Measurements from ENCODE around the gene CNTN1.

CNTN1 gene

GRCh38 chr12:40986001-40986400 lies 293.8 kb downstream of the CNTN1 start:
- DNase-seq: no peak

- no peak for DNase-seq
Measured at GRCh38 chr12:40988355-40988754, 296.1 kb downstream of the CNTN1 start.

- DNase-seq: no peak
Measured at GRCh38 chr12:40988824-40989223, 296.6 kb downstream of the CNTN1 start.

DNA sequence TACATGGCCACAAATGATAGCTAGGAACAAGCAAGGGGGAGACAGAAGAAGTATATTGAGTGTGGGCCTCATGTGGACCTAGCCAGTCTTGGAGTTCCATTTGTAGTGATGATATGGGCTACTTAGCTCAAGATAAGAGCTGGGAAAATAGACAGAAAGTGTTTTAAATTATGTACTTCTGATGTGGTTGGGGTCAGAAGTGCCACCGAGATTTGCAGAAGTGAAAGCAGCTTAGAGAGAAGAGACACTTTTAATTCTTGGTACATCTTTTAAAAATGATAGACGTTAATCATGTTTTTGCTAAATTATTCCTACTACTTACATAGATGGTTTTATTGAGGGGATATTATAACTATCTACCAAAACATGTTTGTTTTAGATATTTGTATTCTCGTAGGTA lies 297.5 kb downstream of the CNTN1 start:
- DNase-seq: no peak

GRCh38 chr12:40992158-40992557 lies 299.9 kb downstream of the CNTN1 start:
- no peak for DNase-seq

GRCh38 chr12:40992674-40993073 lies 300.4 kb downstream of the CNTN1 start:
- DNase-seq: no peak

DNA sequence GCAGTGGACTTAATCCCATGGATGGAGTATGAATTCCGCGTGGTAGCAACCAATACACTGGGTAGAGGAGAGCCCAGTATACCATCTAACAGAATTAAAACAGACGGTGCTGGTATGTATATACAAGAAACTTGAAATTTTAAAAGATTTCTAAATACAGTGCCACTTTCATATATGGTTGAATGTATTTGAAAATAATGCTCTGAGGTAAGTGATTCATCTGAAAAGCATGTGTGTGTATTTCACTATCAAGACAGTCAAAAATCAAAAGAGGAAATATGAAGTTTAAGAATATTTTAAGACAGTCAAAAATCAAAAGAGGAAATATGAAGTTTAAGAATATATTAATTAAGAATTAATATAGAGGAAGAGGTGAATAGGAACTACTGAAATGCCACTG lies 300.9 kb downstream of the CNTN1 start:
- no peak for DNase-seq

DNA sequence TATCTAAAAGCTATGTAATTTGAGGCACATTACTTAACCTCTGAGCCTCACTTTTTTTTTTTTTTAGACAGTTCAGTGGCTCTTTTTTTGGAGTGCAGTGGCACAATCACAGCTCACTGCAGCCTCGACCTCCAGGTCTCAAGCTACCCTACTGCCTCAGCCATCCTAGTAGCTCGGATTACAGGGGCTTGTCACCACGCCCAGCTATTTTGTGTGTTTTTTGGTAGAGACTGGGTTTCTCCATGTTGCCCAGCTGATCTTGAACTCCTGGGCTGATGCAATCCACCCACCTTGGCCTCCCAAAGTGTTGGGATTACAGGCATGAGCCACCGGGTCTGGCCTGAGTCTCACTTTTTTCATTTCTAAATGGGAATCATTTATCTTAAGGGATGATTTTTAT lies 303.9 kb downstream of the CNTN1 start:
- no peak for DNase-seq

DNA sequence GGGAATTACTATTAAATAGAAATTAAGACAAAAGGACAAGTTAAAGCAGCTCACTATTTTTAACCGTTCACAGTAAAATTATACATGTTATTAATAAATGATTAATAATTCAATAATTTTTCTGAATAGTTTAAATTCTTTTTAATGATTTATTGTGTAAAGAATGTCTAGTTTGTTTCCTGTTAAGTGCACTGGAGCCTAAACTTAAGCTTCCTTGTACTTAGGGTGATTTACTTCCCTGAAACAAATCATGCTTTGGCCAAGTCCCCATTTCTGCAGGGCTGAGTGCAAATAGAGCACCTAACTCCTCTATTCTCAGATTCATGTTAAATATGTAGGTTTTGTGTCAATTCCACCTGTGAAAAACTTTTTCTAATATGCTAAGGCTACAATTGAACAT lies 307.0 kb downstream of the CNTN1 start:
- no peak for DNase-seq

DNA sequence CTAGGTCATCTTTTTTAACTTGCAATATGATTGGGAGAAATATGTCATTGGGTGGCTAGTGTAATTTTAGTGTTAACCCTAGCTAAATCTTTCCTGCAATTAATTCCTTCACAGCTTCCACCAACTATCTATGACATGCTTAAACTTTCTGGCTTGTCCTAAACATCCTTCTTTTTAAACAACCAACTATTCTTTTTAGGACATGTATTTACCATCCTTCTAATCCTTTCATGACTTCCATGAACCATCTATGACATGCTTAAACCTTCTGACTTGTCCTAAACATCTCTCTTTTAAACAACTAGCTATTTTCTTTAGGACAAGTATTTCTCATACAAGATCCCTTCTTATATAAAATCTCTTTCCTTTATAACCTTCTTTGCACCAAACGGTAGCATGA lies 316.2 kb downstream of the CNTN1 start:
- no peak for DNase-seq

GRCh38 chr12:41011939-41012338 lies 319.7 kb downstream of the CNTN1 start:
- no peak for DNase-seq

GRCh38 chr12:41013881-41014642 lies 321.8 kb downstream of the CNTN1 start:
- no peak for DNase-seq

DNA sequence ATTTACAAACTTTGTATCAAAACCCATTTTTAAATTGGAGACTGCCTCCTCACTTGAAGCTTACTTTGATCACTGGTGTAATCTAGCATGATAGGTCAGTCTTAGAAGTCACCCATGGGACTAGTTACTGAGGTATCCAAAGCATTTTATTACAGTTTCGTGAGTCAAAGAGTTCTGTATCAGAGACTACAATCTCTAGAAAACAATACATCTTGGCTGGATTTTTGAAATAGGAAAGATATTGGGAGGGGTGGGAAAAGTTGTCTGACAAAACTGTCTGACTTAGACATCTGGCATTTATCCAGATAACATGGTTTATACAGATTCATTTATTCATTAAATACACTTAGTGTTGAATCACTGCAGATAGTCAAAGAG lies 322.4 kb downstream of the CNTN1 start:
- DNase-seq: no peak

- no peak for DNase-seq
Measured at GRCh38 chr12:41018010-41018409, 325.8 kb downstream of the CNTN1 start.

GRCh38 chr12:41019461-41019860 lies 327.2 kb downstream of the CNTN1 start:
- DNase-seq: no peak

- no peak for DNase-seq
Measured at GRCh38 chr12:41023836-41024235, 331.6 kb downstream of the CNTN1 start.

DNA sequence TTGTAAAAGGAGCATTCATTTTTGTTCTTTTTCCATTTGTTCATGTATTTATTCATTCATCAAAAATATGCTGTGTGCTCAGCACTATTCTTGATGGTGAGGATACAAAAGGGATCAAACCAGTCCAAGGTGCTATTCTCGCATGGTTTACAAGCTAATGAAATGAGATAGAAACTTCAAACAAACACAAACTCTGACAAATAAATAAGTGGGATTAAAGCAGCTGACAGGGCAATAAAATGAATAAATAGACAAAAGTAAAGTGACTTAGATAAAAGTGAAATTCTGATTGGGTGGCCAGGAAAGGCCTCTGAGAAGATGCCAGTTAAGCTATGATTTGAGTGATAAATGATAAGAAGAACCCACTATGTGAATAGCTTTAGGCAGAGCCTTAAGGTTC lies 333.9 kb downstream of the CNTN1 start:
- no peak for DNase-seq

GRCh38 chr12:41032386-41032785 lies 340.1 kb downstream of the CNTN1 start:
- no peak for DNase-seq

DNA sequence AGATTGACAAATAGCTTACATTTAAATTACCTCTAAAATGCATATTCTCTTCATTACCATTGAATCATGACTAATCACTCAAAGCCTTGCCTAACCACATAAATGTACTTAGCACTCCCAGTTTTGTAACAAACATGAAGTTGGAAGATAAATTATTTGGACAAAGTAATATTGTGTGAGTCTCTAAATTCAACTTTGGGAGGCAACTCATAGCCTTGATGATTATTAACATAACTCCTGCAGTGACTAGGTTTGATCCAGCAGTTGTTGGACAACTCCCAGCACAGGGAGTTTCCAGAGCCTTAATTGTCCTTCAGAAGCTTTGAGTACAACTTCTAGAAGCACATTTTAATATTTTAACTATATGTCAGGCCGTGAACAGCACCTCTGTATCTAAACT lies 342.4 kb downstream of the CNTN1 start:
- no peak for DNase-seq

GRCh38 chr12:41039461-41039860 lies 347.2 kb downstream of the CNTN1 start:
- no peak for DNase-seq

GRCh38 chr12:41045509-41045908 lies 353.3 kb downstream of the CNTN1 start:
- no peak for DNase-seq

DNA sequence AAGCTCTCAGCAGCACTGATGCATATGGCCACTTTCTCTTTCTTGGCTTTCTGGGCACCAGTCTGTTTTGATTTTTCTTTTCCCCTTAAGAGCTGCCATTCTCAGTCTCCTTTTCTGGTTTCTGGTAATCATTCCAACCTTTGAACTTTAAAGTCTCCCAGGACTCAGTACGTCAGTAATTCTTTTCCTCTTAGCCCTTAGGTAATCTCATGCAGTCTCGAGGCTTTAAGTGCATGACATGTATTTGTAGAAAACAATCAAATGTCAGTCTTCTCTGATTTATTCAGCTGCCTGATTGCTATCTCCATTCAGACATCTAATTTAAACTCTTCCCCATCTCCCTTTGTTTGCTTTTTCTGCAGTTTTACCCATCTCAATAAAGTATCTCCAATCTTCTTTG lies 356.8 kb downstream of the CNTN1 start:
- no peak for DNase-seq

GRCh38 chr12:41051954-41052353 lies 359.7 kb downstream of the CNTN1 start:
- no peak for DNase-seq

- no peak for DNase-seq
Measured at GRCh38 chr12:41052441-41052840, 360.2 kb downstream of the CNTN1 start.

DNA sequence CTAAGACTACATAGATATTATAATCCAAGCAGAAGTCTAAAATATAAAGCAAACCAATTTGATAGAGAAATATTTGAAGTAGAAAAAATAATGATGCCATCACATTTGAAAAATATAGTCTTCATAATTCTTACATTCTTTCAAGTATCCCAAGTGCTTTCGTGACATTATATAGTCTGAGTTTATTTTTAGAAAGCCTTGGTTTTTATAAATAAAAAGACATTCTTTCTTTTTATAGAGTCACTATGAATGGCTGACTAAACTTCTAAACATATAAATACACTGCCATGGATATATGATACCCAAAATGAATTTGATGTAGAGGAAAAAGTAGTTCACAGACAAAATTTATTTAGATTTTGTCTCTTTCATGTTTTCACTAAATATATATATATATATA lies 360.8 kb downstream of the CNTN1 start:
- no peak for DNase-seq

Data from T1000 (cell line).